CD4-positive, alpha-beta T cell treated with Interleukin-4 for 1 hour (primary cell): ENCODE results near the gene VAT1L.
"Not testable (repeated sequence)": the region's sequence is repeated elsewhere in the genome, so short reads cannot be mapped to it uniquely, and the experiment has no call there.

Source experiments
- DNase-seq, 2 donors: peaks; one replicate each; pipeline ENCODE4 v3.0.0-alpha.2; 2020 to 2022

The VAT1L gene

GRCh38 chr16:77917971-77918370 is 129.6 kb downstream of the VAT1L start:
- DNase-seq = no peak

- DNase-seq = no peak
Observed at GRCh38 chr16:77918809-77919707, 130.7 kb downstream of the VAT1L start.

- DNase-seq = no peak
Observed at GRCh38 chr16:77919761-77920415, 131.5 kb downstream of the VAT1L start.

- DNase-seq = no peak
Observed at GRCh38 chr16:77920984-77921383, 132.6 kb downstream of the VAT1L start.

GRCh38 chr16:77922228-77922754 is 133.9 kb downstream of the VAT1L start:
- no peak for DNase-seq

- DNase-seq = no peak
Observed at GRCh38 chr16:77925531-77925930, 137.2 kb downstream of the VAT1L start.

- DNase-seq = no peak
Observed at GRCh38 chr16:77928096-77928495, 139.7 kb downstream of the VAT1L start.

- DNase-seq = no peak
Observed at GRCh38 chr16:77929004-77929403, 140.6 kb downstream of the VAT1L start.

- no peak for DNase-seq
Observed at GRCh38 chr16:77931058-77931457, 142.7 kb downstream of the VAT1L start.

- DNase-seq = no peak
Observed at GRCh38 chr16:77937473-77938149, 149.2 kb downstream of the VAT1L start.

GRCh38 chr16:77938913-77939312 is 150.5 kb downstream of the VAT1L start:
- no peak for DNase-seq

GRCh38 chr16:77939968-77940367 is 151.6 kb downstream of the VAT1L start:
- no peak for DNase-seq

GRCh38 chr16:77943801-77944200 is 155.4 kb downstream of the VAT1L start:
- no peak for DNase-seq

GRCh38 chr16:77944631-77945030 is 156.3 kb downstream of the VAT1L start:
- no peak for DNase-seq

GRCh38 chr16:77945126-77945525 is 156.8 kb downstream of the VAT1L start:
- no peak for DNase-seq

- no peak for DNase-seq
Observed at GRCh38 chr16:77946823-77947222, 158.5 kb downstream of the VAT1L start.

- DNase-seq = not testable (repeated sequence)
Observed at GRCh38 chr16:77947590-77947989, 159.2 kb downstream of the VAT1L start.

- DNase-seq = no peak
Observed at GRCh38 chr16:77948835-77949234, 160.5 kb downstream of the VAT1L start.

GRCh38 chr16:77949445-77949844 is 161.1 kb downstream of the VAT1L start:
- no peak for DNase-seq

GRCh38 chr16:77951788-77952187 is 163.4 kb downstream of the VAT1L start:
- DNase-seq = peak in 1 of 2 donors; percentile 11

- DNase-seq = no peak
Observed at GRCh38 chr16:77955127-77955526, 166.8 kb downstream of the VAT1L start.

- DNase-seq = no peak
Observed at GRCh38 chr16:77956231-77956630, 167.9 kb downstream of the VAT1L start.

GRCh38 chr16:77960766-77961165 is 172.4 kb downstream of the VAT1L start:
- no peak for DNase-seq
